ENCODE data around the gene ZNF335. TPM values are rescaled to one million over a fixed set of nuclear protein-coding genes. Genes with fewer than 3 reads are reported as not detected.

Gene ZNF335
- total RNA-seq, 1 donor from 2014 or later: 24.1 TPM

DNA sequence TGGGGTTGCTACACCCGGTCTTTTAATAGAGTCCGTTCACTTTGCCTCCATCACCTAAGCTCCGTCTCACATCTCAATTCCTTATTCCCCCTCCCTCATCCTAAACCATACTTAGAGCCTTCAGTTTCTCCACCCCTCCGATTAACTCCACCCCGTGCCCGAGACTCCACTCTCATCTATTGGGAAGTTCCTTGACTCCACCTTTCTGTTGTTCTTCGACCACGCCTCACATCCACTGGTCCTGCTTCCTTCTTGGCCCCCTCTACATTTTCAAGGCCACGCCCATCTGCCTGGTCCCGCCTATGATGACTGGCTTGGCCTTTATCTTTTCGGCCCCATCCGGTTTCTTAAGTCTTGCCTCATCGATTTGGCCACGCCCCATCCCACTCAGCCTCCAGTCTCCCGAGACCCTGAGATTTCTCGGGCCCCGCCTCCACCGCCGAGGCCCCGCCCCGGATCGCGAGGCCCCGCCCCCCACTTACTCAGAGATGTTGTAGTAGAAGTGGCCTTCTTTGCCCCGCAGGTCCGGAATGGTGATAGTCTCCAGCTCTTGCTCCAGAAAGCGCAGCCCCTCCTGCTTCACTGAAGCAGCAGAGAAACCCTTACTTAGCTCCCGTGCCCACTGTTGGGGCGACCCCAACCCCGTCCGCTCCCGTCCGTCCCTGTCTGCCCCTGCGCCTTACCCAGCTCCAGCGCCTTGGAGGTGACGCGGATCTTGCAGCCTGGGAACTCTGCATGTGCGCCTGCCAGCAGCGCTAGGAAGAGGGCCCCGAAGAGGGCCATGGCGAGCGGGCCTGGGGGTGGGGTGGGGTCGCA is 61.1 kb downstream of the ZNF335 start:
- no peaks in the 10 kb centered on the region for H3K9me3 ChIP-seq
- TF ChIP-seq POLR2A (IDR thresholded peaks at IDR 0.05): peak in 1 of 2 donors; percentile 79
- TF ChIP-seq, protein P1, sequence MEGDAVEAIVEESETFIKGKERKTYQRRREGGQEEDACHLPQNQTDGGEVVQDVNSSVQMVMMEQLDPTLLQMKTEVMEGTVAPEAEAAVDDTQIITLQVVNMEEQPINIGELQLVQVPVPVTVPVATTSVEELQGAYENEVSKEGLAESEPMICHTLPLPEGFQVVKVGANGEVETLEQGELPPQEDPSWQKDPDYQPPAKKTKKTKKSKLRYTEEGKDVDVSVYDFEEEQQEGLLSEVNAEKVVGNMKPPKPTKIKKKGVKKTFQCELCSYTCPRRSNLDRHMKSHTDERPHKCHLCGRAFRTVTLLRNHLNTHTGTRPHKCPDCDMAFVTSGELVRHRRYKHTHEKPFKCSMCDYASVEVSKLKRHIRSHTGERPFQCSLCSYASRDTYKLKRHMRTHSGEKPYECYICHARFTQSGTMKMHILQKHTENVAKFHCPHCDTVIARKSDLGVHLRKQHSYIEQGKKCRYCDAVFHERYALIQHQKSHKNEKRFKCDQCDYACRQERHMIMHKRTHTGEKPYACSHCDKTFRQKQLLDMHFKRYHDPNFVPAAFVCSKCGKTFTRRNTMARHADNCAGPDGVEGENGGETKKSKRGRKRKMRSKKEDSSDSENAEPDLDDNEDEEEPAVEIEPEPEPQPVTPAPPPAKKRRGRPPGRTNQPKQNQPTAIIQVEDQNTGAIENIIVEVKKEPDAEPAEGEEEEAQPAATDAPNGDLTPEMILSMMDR (IDR thresholded peaks at IDR 0.05): no peak
- peak; percentile 87 to 96 for TF ChIP-seq POLR2AphosphoS5 (IDR thresholded peaks at IDR 0.05; ENCODE audit: insufficient read depth in 1 of 2, low read depth in 1 of 2)
- DNase-seq (ENCODE audit: extremely low spot score in 2 of 2): peak in 1 of 2 donors; percentile 99
- H3K27me3 ChIP-seq: no peaks in the 10 kb centered on the region
- peaks cover 38% of the 10 kb centered on the region for H3K4me1 ChIP-seq
- intact Hi-C loops (cut with DNase I): no loop called here
- H3K4me3 ChIP-seq: peak overlapping the region; percentile 51 to 56
- H3K36me3 ChIP-seq: no peaks in the 10 kb centered on the region
- peak overlapping the region; percentile 87 for H3K27ac ChIP-seq

DNA sequence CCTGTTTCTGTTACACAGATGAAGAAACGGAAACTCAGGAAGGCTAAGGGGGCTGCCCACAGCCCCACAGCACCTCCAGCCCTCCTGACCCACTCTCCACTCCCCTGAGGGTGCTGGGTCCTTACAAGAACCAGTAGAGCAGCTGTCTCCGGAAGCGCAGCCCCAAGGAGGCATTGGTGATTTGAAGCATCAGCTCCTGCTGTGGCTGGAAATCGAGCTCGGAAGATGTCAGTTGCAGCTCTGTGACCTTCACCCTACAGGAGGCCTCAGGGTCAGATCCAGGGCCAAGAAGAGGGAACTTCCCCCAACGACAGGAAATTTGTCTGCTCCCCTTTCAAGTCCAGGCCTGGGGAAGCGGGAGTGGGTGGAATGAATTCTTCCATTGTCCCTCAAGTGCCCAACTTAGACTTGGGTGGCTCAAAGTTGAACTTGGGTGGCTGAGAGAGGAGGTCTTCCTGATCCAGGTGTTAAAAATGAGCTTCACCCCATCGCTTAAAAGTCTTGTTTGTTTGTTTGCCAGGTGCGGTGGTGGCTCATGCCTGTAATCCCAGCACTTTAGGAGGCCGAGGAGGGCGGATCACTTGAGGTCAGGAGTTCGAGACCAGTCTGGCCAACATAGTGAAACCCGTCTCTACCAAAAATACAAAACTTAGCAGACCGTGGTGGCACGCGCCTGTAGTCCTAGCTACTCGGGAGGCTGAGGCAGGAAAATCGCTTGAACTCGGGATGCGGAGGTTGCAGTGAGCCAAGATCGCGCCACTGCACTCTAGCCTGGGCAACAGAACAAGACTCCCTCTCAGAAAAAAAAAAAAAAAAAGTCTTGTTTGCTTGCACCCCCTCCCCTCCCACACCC is 62.0 kb downstream of the ZNF335 start:
- no peaks in the 10 kb centered on the region for H3K9me3 ChIP-seq
- no peak for TF ChIP-seq POLR2AphosphoS5 (IDR thresholded peaks at IDR 0.05; ENCODE audit: insufficient read depth in 1 of 2, low read depth in 1 of 2)
- TF ChIP-seq, protein P1 (IDR thresholded peaks at IDR 0.05): no peak
- TF ChIP-seq POLR2A (IDR thresholded peaks at IDR 0.05): no peak
- H3K27ac ChIP-seq: peak overlapping the region; percentile 87
- H3K4me1 ChIP-seq: peaks cover 38% of the 10 kb centered on the region
- H3K36me3 ChIP-seq: no peaks in the 10 kb centered on the region
- no peaks in the 10 kb centered on the region for H3K27me3 ChIP-seq
- intact Hi-C loops (cut with DNase I): no loop called here
- no peak for DNase-seq (ENCODE audit: extremely low spot score in 2 of 2)
- peak overlapping the region; percentile 16 to 56 for H3K4me3 ChIP-seq

DNA sequence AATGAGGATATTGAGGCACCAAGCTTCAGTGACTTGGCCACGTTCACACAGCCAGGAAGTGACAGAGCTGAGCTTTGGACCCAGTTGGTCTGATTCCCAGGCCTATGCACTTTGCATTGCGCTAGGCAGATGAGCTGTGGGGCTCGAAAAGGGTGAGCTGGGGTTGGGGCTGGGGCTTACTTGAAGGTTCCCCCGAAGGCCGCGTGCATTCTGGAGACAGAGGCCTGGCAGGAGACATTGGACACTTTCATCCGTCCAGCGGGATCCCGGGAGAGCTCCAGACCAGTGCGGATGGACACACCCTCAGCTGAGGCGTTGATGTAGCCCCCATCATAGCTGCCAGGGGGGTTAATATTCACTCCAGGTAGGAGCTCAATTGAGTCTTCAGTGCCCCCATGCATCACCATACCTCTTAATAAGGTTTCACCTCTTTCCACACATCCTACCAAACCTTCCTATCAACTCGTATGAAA is 62.6 kb downstream of the ZNF335 start:
- TF ChIP-seq POLR2A (IDR thresholded peaks at IDR 0.05) (no peak), POLR2AphosphoS5 (IDR thresholded peaks at IDR 0.05; ENCODE audit: insufficient read depth in 1 of 2, low read depth in 1 of 2) (no peak)
- TF ChIP-seq, protein P1 (IDR thresholded peaks at IDR 0.05): no peak
- Histone ChIP-seq H3K4me1 (peaks cover 38% of the 10 kb centered on the region), H3K36me3 (no peaks in the 10 kb centered on the region), H3K27ac (peak overlapping the region; percentile 87), H3K9me3 (no peaks in the 10 kb centered on the region), H3K27me3 (no peaks in the 10 kb centered on the region), H3K4me3 (no peak overlapping the region)
- no peak for DNase-seq (ENCODE audit: extremely low spot score in 2 of 2)
- intact Hi-C loops (cut with DNase I): no loop called here

DNA sequence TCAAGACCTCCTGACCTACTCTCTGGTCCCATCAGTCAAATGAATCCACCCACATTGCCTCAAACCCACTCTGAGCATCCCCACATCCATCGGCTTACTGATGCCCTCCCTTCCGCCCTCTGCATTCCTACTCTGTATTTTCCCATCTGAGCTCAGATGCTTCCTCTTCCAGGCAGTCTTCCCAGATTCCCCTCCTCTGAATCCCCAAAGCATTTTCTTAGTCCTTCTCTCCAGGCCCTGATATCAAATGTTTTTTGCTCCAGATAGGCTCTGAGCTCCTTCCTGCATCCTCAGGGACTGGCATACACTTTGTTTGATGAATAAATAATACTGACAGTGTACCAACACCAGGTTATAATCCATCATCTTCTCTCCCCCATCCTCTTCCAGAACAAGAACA is 63.9 kb downstream of the ZNF335 start:
- DNase-seq (ENCODE audit: extremely low spot score in 2 of 2): no peak
- H3K36me3 ChIP-seq: peaks cover 0 to under 1% of the 10 kb centered on the region in 2 donors
- TF ChIP-seq, protein P1 (IDR thresholded peaks at IDR 0.05): no peak
- no peak for TF ChIP-seq POLR2AphosphoS5 (IDR thresholded peaks at IDR 0.05; ENCODE audit: insufficient read depth in 1 of 2, low read depth in 1 of 2)
- no peak for TF ChIP-seq POLR2A (IDR thresholded peaks at IDR 0.05)
- no peaks in the 10 kb centered on the region for H3K27me3 ChIP-seq
- H3K9me3 ChIP-seq: no peaks in the 10 kb centered on the region
- H3K27ac ChIP-seq: no peak overlapping the region
- no peak overlapping the region for H3K4me3 ChIP-seq
- intact Hi-C loops (cut with DNase I): no loop called here
- peaks cover 33% of the 10 kb centered on the region for H3K4me1 ChIP-seq

All from vagina (tissue), 2 donors.